Astrocyte (in vitro differentiated cells and primary cell): Measurements from ENCODE around the gene RICTOR. TPM values are rescaled to one million over a fixed set of nuclear protein-coding genes. Genes with fewer than 3 reads are reported as not detected.

Experiments used
- DNase-seq: peaks from one replicate; pipeline ENCODE4 v3.0.0-alpha.2; 2010; ENCODE audit warnings: low read depth
- FAIRE-seq: peaks from 2 replicates; lab custom pipeline; 2011; peaks lifted over from hg19 to GRCh38; lab: Jason Lieb, UNC
- H2AFZ ChIP-seq: 2 replicates; pipeline ENCODE4 v1.6.0; 2012; ENCODE audit warnings: low read depth, low read length, inconsistent platforms
- H3K27ac ChIP-seq: 2 replicates; pipeline ENCODE4 v1.5.1; 2011; ENCODE audit warnings: low read depth, low read length, inconsistent platforms
- H3K27me3 ChIP-seq: 2 replicates; pipeline ENCODE4 v1.6.0; 2011; ENCODE audit warnings: low read length, inconsistent platforms; ENCODE audit not compliant: insufficient read depth
- H3K36me3 ChIP-seq: 2 replicates; pipeline ENCODE4 v1.5.1; 2011; ENCODE audit warnings: low read length, inconsistent platforms; ENCODE audit not compliant: insufficient read depth
- H3K4me1 ChIP-seq: 2 replicates; pipeline ENCODE4 v1.5.1; 2011; ENCODE audit warnings: low read length, inconsistent platforms; ENCODE audit not compliant: insufficient read depth
- H3K4me2 ChIP-seq: 2 replicates; pipeline ENCODE4 v1.6.0; 2012; ENCODE audit warnings: low read length, inconsistent platforms
- H3K4me3 ChIP-seq: 2 replicates; pipeline ENCODE4 v1.5.1; 2011; ENCODE audit warnings: low read depth, mild to moderate bottlenecking, low read length, inconsistent platforms; ENCODE audit not compliant: insufficient read depth
- H3K79me2 ChIP-seq: 2 replicates; pipeline ENCODE4 v1.6.0; 2012; ENCODE audit warnings: mild to moderate bottlenecking, low read length, inconsistent platforms; ENCODE audit not compliant: insufficient read depth
- H3K9ac ChIP-seq: 2 replicates; pipeline ENCODE4 v1.6.0; 2012; ENCODE audit warnings: mild to moderate bottlenecking, low read length, inconsistent platforms
- H3K9me3 ChIP-seq: 2 replicates; pipeline ENCODE4 v1.5.1; 2012; ENCODE audit warnings: low read depth, mild to moderate bottlenecking, low read length, inconsistent platforms; ENCODE audit not compliant: insufficient read depth
- H4K20me1 ChIP-seq: 2 replicates; pipeline ENCODE4 v1.6.0; 2012; ENCODE audit warnings: low read length, inconsistent platforms; ENCODE audit not compliant: insufficient read depth
- H3K27ac Mint-ChIP-seq: one replicate; pipeline ENCODE4 v1.8.0; 2021; ENCODE audit warnings: mild to moderate bottlenecking, mixed read lengths; ENCODE audit not compliant: unreplicated experiment
- H3K27me3 Mint-ChIP-seq: one replicate; pipeline ENCODE4 v1.8.0; 2021; ENCODE audit warnings: low read depth, mixed read lengths; ENCODE audit not compliant: unreplicated experiment
- H3K36me3 Mint-ChIP-seq: one replicate; pipeline ENCODE4 v1.8.0; 2021; ENCODE audit warnings: low read depth, mixed read lengths; ENCODE audit not compliant: unreplicated experiment
- H3K4me1 Mint-ChIP-seq: one replicate; pipeline ENCODE4 v1.8.0; 2021; ENCODE audit warnings: low read depth, mixed read lengths; ENCODE audit not compliant: unreplicated experiment
- H3K4me3 Mint-ChIP-seq: one replicate; pipeline ENCODE4 v1.8.0; 2021; ENCODE audit warnings: mild to moderate bottlenecking, moderate library complexity, mixed read lengths; ENCODE audit not compliant: unreplicated experiment
- H3K9me3 Mint-ChIP-seq: one replicate; pipeline ENCODE4 v1.8.0; 2021; ENCODE audit warnings: mild to moderate bottlenecking, mixed read lengths; ENCODE audit not compliant: unreplicated experiment
- CTCF ChIP-seq: IDR thresholded peaks from 2 replicates; pipeline ENCODE4 v1.5.1; 2011; ENCODE audit warnings: low read depth, mild to moderate bottlenecking, inconsistent platforms, low read length, moderate library complexity; ENCODE audit not compliant: insufficient read depth
- EZH2 ChIP-seq: IDR thresholded peaks from 2 replicates; pipeline ENCODE4 v1.6.1; 2012; ENCODE audit warnings: mild to moderate bottlenecking, low read length, inconsistent platforms; ENCODE audit not compliant: insufficient read depth
- total RNA-seq: library from RNA; stranded (reverse); gene quantifications from 2 replicates; pipeline ENCODE4 v1.2.1, GENCODE V29; 2021

Gene RICTOR
- total RNA-seq, 1 donor from 2014 or later, result 43.2 TPM

- H2AFZ ChIP-seq, result no peak overlapping the region
- H3K9ac ChIP-seq, result no peak overlapping the region
- no peak for TF ChIP-seq CTCF
- no peak for TF ChIP-seq EZH2
- H3K9me3 ChIP-seq, result no peaks in the 10 kb centered on the region
- H3K4me1 ChIP-seq, result no peaks in the 10 kb centered on the region
- Mint-ChIP-seq H3K27me3 (no peaks in the 10 kb centered on the region), H3K27ac (no peak overlapping the region), H3K4me3 (no peak overlapping the region), H3K4me1 (peaks cover 3% of the 10 kb centered on the region), H3K9me3 (no peaks in the 10 kb centered on the region), H3K36me3 (no peaks in the 10 kb centered on the region)
- DNase-seq (no peak), FAIRE-seq (no peak)
- no peaks in the 10 kb centered on the region for H4K20me1 ChIP-seq
- no peaks in the 10 kb centered on the region for H3K79me2 ChIP-seq
- no peaks in the 10 kb centered on the region for H3K36me3 ChIP-seq
- H3K4me2 ChIP-seq, result no peak overlapping the region
- no peak overlapping the region for H3K27ac ChIP-seq
- no peaks in the 10 kb centered on the region for H3K27me3 ChIP-seq
- no peak overlapping the region for H3K4me3 ChIP-seq
These were observed 47.1 kb upstream of the RICTOR start for GRCh38 chr5:39121315-39121714.

DNA sequence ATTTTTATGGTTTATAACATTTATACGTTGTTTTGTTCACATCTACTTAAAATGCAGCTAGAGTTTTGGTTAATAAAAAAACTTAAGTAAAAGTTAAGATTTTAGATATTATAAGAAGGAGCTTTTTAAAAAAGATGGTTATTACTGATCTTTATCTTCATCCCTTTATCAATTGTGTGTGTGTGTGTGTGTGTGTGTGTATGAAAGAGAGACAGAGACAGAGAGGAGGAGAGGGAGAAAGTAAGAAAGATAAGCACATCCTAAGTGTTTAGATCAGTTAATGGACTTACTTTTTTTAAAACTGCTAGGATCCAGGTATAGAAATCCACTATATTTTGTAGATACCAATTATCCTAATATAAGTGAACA is 45.8 kb upstream of the RICTOR start:
- Mint-ChIP-seq H3K4me1 (peaks cover 3% of the 10 kb centered on the region), H3K27ac (no peak overlapping the region), H3K36me3 (no peaks in the 10 kb centered on the region), H3K27me3 (no peaks in the 10 kb centered on the region), H3K9me3 (no peaks in the 10 kb centered on the region), H3K4me3 (no peak overlapping the region)
- H3K27me3 ChIP-seq, result no peaks in the 10 kb centered on the region
- no peak overlapping the region for H3K27ac ChIP-seq
- FAIRE-seq, result no peak
- no peak overlapping the region for H3K4me2 ChIP-seq
- H3K9me3 ChIP-seq, result no peaks in the 10 kb centered on the region
- H3K4me1 ChIP-seq, result no peaks in the 10 kb centered on the region
- no peaks in the 10 kb centered on the region for H3K79me2 ChIP-seq
- no peak overlapping the region for H2AFZ ChIP-seq
- H3K36me3 ChIP-seq, result no peaks in the 10 kb centered on the region
- DNase-seq, result no peak
- H3K9ac ChIP-seq, result no peak overlapping the region
- no peak overlapping the region for H3K4me3 ChIP-seq
- no peaks in the 10 kb centered on the region for H4K20me1 ChIP-seq
- TF ChIP-seq CTCF, result no peak
- TF ChIP-seq EZH2, result no peak

DNA sequence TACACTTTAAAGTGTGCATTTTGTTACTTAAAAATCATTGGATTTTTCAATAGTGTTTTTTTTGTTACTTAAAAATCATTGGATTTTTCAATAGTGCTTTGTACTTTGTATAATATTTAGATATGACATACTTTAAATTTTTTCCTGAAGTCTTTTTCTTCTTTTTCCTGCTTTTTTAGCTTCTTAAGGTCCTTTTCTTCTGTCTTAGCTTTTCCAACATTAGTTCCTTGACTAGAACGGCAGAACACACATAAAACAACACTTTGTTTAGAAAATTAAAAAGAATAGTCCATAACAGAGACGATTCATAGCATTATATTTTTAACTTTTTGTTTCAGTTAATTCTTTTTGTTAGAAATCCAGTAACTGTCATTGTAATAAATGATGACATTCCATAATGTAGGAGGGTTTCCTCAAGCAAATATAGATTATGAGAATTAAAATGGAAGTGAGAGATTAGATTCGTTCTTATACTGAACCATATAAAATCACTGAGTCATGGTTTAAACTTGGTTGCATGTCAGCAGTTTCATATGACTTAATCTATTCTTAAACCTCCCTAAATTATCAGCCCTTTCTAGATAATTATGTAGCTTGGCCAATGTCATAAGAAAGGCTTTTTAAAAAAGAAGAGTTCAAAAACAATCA is 45.3 kb upstream of the RICTOR start:
- Mint-ChIP-seq H3K4me1 (peaks cover 3% of the 10 kb centered on the region), H3K4me3 (no peak overlapping the region), H3K27me3 (no peaks in the 10 kb centered on the region), H3K9me3 (no peaks in the 10 kb centered on the region), H3K27ac (no peak overlapping the region), H3K36me3 (no peaks in the 10 kb centered on the region)
- Histone ChIP-seq H2AFZ (no peak overlapping the region), H4K20me1 (no peaks in the 10 kb centered on the region), H3K4me2 (no peak overlapping the region), H3K9ac (no peak overlapping the region), H3K9me3 (no peaks in the 10 kb centered on the region), H3K27ac (no peak overlapping the region), H3K27me3 (no peaks in the 10 kb centered on the region), H3K4me3 (no peak overlapping the region), H3K4me1 (no peaks in the 10 kb centered on the region), H3K79me2 (no peaks in the 10 kb centered on the region), H3K36me3 (no peaks in the 10 kb centered on the region)
- no peak for FAIRE-seq
- TF ChIP-seq CTCF (no peak), EZH2 (no peak)
- no peak for DNase-seq
